ENCODE data around the gene HIVEP3. TPM values are rescaled to one million over a fixed set of nuclear protein-coding genes. Genes with fewer than 3 reads are reported as not detected.

HIVEP3 gene
- polyA plus RNA-seq, 1 donor (not counting 4 experiments of a cell fraction or from before 2014, with no cell fraction given) = 1.1 TPM

- no peaks in the 10 kb centered on the region for H3K9me1 ChIP-seq (ENCODE audit: control insufficient read depth, extremely low read depth, insufficient read depth, low read length)
- no peak for TF ChIP-seq CTCF (optimal IDR thresholded peaks at IDR 0.05 in 1 of 3, IDR thresholded peaks at IDR 0.05 in 1 of 3, conservative IDR thresholded peaks at IDR 0.05 in 1 of 3; ENCODE audit: extremely low read depth in 1 of 3, insufficient read depth in 2 of 3, low read length in 3 of 3)
- TF ChIP-seq EZH2 (IDR thresholded peaks at IDR 0.05; ENCODE audit: low read length) = no peak
- no peaks in the 10 kb centered on the region for H4K20me1 ChIP-seq (ENCODE audit: control insufficient read depth, extremely low read depth, insufficient read depth, low read length)
- H3K9me3 ChIP-seq (ENCODE audit: control insufficient read depth, low read depth, low read length) = no peaks in the 10 kb centered on the region
- no peak overlapping the region for H3K4me3 ChIP-seq (ENCODE audit: control insufficient read depth in 2 of 3, extremely low read depth in 1 of 3, insufficient read depth in 2 of 3, low read depth in 1 of 3, low read length in 3 of 3)
- no peak overlapping the region for H2AFZ ChIP-seq (ENCODE audit: control insufficient read depth, low read length)
- H3K4me1 ChIP-seq (ENCODE audit: control insufficient read depth, extremely low read depth, insufficient read depth, low read length) = no peaks in the 10 kb centered on the region
- H3K9ac ChIP-seq (ENCODE audit: control insufficient read depth, extremely low read depth, insufficient read depth, low read length) = no peak overlapping the region
- no peak overlapping the region for H3K27ac ChIP-seq (ENCODE audit: control insufficient read depth, insufficient read depth, low read length)
- DNase-seq (ENCODE audit: low read depth, low spot score) (no peak), FAIRE-seq (no peak)
- H3K36me3 ChIP-seq (ENCODE audit: control insufficient read depth in 2 of 2, extremely low read depth in 1 of 2, insufficient read depth in 2 of 2, low read length in 2 of 2) = no peaks in the 10 kb centered on the region
- H3K79me2 ChIP-seq (ENCODE audit: control insufficient read depth, insufficient read depth, low read length) = no peaks in the 10 kb centered on the region
- H3K4me2 ChIP-seq (ENCODE audit: control insufficient read depth, extremely low read depth, insufficient read depth, low read depth, low read length) = no peak overlapping the region
- dilution Hi-C loops (cut with MboI; ENCODE audit: extremely low pct_ligation_motif_present, low sequenced_read_pairs) = no loop called here
- no peaks in the 10 kb centered on the region for H3K27me3 ChIP-seq (ENCODE audit: control insufficient read depth, extremely low read depth, insufficient read depth, low read length)
These were observed 99.7 kb downstream of the HIVEP3 start for GRCh38 chr1:41819069-41819468.

GRCh38 chr1:41816061-41816460 is 102.7 kb downstream of the HIVEP3 start:
- Histone ChIP-seq H3K4me3 (ENCODE audit: control insufficient read depth in 2 of 3, extremely low read depth in 1 of 3, insufficient read depth in 2 of 3, low read depth in 1 of 3, low read length in 3 of 3) (no peak overlapping the region), H3K27me3 (ENCODE audit: control insufficient read depth, extremely low read depth, insufficient read depth, low read length) (no peaks in the 10 kb centered on the region), H3K4me1 (ENCODE audit: control insufficient read depth, extremely low read depth, insufficient read depth, low read length) (peaks cover 8% of the 10 kb centered on the region), H2AFZ (ENCODE audit: control insufficient read depth, low read length) (no peak overlapping the region), H4K20me1 (ENCODE audit: control insufficient read depth, extremely low read depth, insufficient read depth, low read length) (no peaks in the 10 kb centered on the region), H3K9ac (ENCODE audit: control insufficient read depth, extremely low read depth, insufficient read depth, low read length) (no peak overlapping the region), H3K36me3 (ENCODE audit: control insufficient read depth in 2 of 2, extremely low read depth in 1 of 2, insufficient read depth in 2 of 2, low read length in 2 of 2) (no peaks in the 10 kb centered on the region), H3K9me1 (ENCODE audit: control insufficient read depth, extremely low read depth, insufficient read depth, low read length) (peaks cover 3% of the 10 kb centered on the region), H3K79me2 (ENCODE audit: control insufficient read depth, insufficient read depth, low read length) (no peaks in the 10 kb centered on the region), H3K9me3 (ENCODE audit: control insufficient read depth, low read depth, low read length) (no peaks in the 10 kb centered on the region), H3K4me2 (ENCODE audit: control insufficient read depth, extremely low read depth, insufficient read depth, low read depth, low read length) (no peak overlapping the region), H3K27ac (ENCODE audit: control insufficient read depth, insufficient read depth, low read length) (no peak overlapping the region)
- no peak for DNase-seq (ENCODE audit: low read depth, low spot score)
- FAIRE-seq = no peak
- no peak for TF ChIP-seq EZH2 (IDR thresholded peaks at IDR 0.05; ENCODE audit: low read length)
- no peak for TF ChIP-seq CTCF (optimal IDR thresholded peaks at IDR 0.05 in 1 of 3, IDR thresholded peaks at IDR 0.05 in 1 of 3, conservative IDR thresholded peaks at IDR 0.05 in 1 of 3; ENCODE audit: extremely low read depth in 1 of 3, insufficient read depth in 2 of 3, low read length in 3 of 3)
- dilution Hi-C loops (cut with MboI; ENCODE audit: extremely low pct_ligation_motif_present, low sequenced_read_pairs) = no loop called here

Measured in keratinocyte (primary cell).